ENCODE measurements around the gene PARP9.

Gene PARP9

GRCh38 chr3:122497425-122497824 is 66.7 kb downstream of the PARP9 start:
- TF ChIP-seq, protein P1, sequence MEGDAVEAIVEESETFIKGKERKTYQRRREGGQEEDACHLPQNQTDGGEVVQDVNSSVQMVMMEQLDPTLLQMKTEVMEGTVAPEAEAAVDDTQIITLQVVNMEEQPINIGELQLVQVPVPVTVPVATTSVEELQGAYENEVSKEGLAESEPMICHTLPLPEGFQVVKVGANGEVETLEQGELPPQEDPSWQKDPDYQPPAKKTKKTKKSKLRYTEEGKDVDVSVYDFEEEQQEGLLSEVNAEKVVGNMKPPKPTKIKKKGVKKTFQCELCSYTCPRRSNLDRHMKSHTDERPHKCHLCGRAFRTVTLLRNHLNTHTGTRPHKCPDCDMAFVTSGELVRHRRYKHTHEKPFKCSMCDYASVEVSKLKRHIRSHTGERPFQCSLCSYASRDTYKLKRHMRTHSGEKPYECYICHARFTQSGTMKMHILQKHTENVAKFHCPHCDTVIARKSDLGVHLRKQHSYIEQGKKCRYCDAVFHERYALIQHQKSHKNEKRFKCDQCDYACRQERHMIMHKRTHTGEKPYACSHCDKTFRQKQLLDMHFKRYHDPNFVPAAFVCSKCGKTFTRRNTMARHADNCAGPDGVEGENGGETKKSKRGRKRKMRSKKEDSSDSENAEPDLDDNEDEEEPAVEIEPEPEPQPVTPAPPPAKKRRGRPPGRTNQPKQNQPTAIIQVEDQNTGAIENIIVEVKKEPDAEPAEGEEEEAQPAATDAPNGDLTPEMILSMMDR (IDR thresholded peaks at IDR 0.05; ENCODE audit: control insufficient read depth, extremely low read depth, insufficient read depth): no peak
- no peak for DNase-seq (ENCODE audit: low read depth)
- H3K4me3 ChIP-seq (ENCODE audit: low read depth, low read length): no peak overlapping the region

DNA sequence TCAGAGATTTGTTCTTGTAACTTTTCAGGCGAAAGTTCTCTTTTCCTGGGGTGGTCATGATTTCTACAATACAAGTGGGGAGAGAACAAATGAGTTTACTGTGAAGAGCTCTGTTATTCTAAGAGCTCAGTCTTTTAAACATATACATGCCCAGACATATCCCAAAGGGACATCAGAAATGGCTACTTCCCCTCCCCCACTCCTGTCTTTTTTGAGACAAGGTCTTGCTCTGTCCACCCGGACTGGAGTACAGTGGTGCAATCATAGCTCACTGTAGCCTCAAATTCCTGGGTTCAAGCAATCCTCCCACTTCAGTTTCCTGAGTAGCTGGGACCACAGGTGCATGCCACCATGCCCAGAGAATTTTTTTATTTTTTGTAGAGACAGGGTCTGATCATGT is 67.6 kb downstream of the PARP9 start:
- no peak for DNase-seq (ENCODE audit: low read depth)
- TF ChIP-seq, protein P1 (IDR thresholded peaks at IDR 0.05; ENCODE audit: control insufficient read depth, extremely low read depth, insufficient read depth): no peak
- no peak overlapping the region for H3K4me3 ChIP-seq (ENCODE audit: low read depth, low read length)

DNA sequence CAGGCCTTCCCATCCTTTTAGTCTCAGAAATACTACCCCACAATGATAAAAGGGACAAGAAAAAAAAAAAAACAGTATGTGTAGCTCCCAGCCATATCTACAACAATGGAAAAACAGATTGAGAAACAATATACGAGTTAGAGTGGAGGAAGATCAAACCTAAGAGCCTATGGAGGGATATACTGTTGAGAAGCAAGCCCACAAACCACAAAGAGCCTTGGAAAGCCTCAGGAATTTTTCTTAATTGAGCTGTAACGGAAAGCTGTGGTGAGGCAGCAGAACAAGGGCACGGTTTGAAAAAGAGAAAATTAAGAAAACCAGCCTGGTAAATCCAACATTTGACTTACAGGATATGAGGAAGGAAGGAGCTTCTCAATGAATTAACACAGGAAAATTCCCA is 70.8 kb downstream of the PARP9 start:
- no peak overlapping the region for H3K4me3 ChIP-seq (ENCODE audit: low read depth, low read length)
- TF ChIP-seq, protein P1 (IDR thresholded peaks at IDR 0.05; ENCODE audit: control insufficient read depth, extremely low read depth, insufficient read depth): no peak
- no peak for DNase-seq (ENCODE audit: low read depth)

GRCh38 chr3:122488262-122488973 is 75.7 kb downstream of the PARP9 start:
- no peak overlapping the region for H3K4me3 ChIP-seq (ENCODE audit: low read depth, low read length)
- TF ChIP-seq, protein P1 (IDR thresholded peaks at IDR 0.05; ENCODE audit: control insufficient read depth, extremely low read depth, insufficient read depth): no peak
- DNase-seq (ENCODE audit: low read depth): no peak

- TF ChIP-seq, protein P1 (IDR thresholded peaks at IDR 0.05; ENCODE audit: control insufficient read depth, extremely low read depth, insufficient read depth): no peak
- DNase-seq (ENCODE audit: low read depth): no peak
- no peak overlapping the region for H3K4me3 ChIP-seq (ENCODE audit: low read depth, low read length)
These were observed 79.1 kb downstream of the PARP9 start for GRCh38 chr3:122484985-122485384.

GRCh38 chr3:122481390-122481789 is 82.7 kb downstream of the PARP9 start:
- TF ChIP-seq, protein P1 (IDR thresholded peaks at IDR 0.05; ENCODE audit: control insufficient read depth, extremely low read depth, insufficient read depth): no peak
- DNase-seq (ENCODE audit: low read depth): no peak
- H3K4me3 ChIP-seq (ENCODE audit: low read depth, low read length): no peak overlapping the region
